ENCODE measurements around the gene PPP2R5A. TPM values are rescaled to one million over a fixed set of nuclear protein-coding genes. Genes with fewer than 3 reads are reported as not detected.

PPP2R5A gene
- total RNA-seq: 38.9 and 41.7 TPM in 2 replicates

- peak; percentile 97 for DNase-seq (ENCODE audit: low read depth)
Observed at GRCh38 chr1:212284744-212285684, at the start of gene PPP2R5A. Gene PPP2R5A (plus strand): TSS chr1:212285410. CDS start chr1:212286111, 701 bp downstream.

DNA sequence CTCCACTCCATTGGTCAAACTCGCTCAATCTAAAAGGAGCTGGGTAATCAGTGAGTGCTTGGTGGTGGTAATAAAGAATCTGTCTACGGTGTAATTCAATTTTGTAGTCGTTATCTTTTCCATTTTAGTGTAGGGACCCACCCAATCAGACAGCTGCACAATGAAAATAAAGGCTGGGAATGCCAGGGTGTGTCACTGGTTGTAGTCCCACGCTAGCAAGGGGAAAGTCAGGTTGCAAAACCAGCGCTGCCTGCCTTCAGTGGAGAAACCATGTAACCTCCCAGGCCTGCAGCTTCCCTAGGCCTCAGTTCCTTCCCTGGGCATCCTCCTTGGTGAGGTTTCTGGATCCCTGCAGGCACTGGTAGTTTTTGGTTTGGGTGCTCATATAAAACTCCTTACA lies 49.4 kb upstream of the PPP2R5A start:
- DNase-seq (ENCODE audit: low read depth): no peak

- no peak for DNase-seq (ENCODE audit: low read depth)
Observed at GRCh38 chr1:212236664-212237220, 48.5 kb upstream of the PPP2R5A start.

- DNase-seq (ENCODE audit: low read depth): peak; percentile 96
Observed at GRCh38 chr1:212237651-212238050, 47.6 kb upstream of the PPP2R5A start.

- DNase-seq (ENCODE audit: low read depth): no peak
Observed at GRCh38 chr1:212238552-212238951, 46.7 kb upstream of the PPP2R5A start.

- DNase-seq (ENCODE audit: low read depth): no peak
Observed at GRCh38 chr1:212241501-212241900, 43.7 kb upstream of the PPP2R5A start.

DNA sequence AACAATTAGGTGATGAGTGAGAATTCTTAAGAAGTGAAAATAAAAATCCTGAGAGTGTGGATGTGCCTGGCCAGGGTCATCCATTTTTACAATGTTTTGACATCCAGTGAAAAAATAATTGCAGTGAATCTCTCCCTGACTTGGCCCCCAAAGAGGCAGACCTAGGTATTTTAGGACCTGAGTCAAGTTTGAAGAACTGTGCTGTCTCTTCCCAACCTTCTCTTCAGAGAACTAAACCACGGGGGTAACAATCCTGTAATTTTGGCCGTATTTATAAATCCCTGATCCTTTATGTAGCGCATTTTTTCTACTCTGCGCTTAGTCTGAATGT lies 43.3 kb upstream of the PPP2R5A start:
- no peak for DNase-seq (ENCODE audit: low read depth)

- no peak for DNase-seq (ENCODE audit: low read depth)
Observed at GRCh38 chr1:212242288-212242984, 42.8 kb upstream of the PPP2R5A start.

GRCh38 chr1:212242985-212243308 lies 42.3 kb upstream of the PPP2R5A start:
- no peak for DNase-seq (ENCODE audit: low read depth)

DNA sequence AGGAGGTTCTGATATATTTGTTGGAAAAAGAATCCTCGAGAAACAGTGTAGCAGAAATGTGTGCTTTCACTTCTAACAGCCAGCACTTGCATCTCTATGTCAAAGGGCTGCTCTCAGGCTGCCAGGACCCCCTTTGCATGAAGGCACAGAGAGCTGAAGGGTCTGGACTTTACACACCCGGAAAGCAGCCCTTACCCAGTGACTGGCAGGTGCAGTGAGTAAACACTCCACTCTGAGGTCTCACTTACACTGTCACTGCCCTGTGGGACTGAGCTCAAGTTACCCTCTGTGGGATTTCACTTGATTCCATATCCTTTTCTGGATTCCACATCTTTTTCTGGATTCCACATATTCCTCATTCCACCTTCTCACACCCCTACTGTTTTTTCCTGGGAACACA lies 40.8 kb upstream of the PPP2R5A start:
- no peak for DNase-seq (ENCODE audit: low read depth)

- DNase-seq (ENCODE audit: low read depth): peak; percentile 77
Observed at GRCh38 chr1:212247179-212247721, 38.0 kb upstream of the PPP2R5A start.

DNA sequence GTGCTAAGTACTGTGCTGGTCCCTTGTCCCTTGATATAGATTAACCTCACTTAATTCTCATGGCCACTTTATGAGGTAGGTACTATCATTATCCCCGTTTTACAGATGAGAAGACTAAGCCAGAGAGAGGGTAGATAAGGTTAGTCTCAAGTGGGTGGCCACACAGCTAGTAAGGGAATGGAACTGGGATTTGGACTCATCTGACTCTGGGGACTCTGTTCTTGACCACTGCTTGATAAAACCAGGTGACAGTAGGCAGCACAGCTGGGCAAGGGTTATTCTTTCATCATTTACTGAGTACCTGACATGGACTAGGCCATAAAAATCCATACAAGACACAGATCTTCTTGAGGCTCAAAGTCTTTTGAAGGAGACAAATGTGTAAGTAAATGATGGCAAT lies 37.2 kb upstream of the PPP2R5A start:
- no peak for DNase-seq (ENCODE audit: low read depth)

- peak; percentile 80 for DNase-seq (ENCODE audit: low read depth)
Observed at GRCh38 chr1:212254853-212255363, 30.3 kb upstream of the PPP2R5A start.

- DNase-seq (ENCODE audit: low read depth): peak; percentile 67
Observed at GRCh38 chr1:212255705-212256307, 29.4 kb upstream of the PPP2R5A start.

GRCh38 chr1:212256369-212256768 lies 28.8 kb upstream of the PPP2R5A start:
- DNase-seq (ENCODE audit: low read depth): no peak

DNA sequence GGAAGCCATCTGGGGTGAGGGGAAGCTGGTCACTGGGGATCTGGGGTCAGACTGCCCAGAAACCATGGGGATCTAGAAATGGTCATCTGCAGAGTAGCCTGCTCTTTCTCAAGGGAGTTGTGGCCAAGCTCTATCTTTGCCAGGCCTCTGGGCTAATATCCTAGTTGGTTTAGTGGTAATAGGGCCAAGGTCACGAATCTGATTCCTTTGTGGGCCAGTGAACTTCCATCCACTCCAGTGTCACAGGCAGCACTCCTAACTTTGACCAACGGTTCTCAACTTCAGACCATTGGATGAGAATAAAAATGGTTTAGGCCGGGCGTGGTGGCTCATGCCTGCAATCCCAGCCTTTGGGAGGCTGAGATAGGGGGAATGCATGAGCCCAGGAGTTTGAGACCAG lies 28.1 kb upstream of the PPP2R5A start:
- no peak for DNase-seq (ENCODE audit: low read depth)

- DNase-seq (ENCODE audit: low read depth): no peak
Observed at GRCh38 chr1:212259693-212260480, 25.3 kb upstream of the PPP2R5A start.

DNA sequence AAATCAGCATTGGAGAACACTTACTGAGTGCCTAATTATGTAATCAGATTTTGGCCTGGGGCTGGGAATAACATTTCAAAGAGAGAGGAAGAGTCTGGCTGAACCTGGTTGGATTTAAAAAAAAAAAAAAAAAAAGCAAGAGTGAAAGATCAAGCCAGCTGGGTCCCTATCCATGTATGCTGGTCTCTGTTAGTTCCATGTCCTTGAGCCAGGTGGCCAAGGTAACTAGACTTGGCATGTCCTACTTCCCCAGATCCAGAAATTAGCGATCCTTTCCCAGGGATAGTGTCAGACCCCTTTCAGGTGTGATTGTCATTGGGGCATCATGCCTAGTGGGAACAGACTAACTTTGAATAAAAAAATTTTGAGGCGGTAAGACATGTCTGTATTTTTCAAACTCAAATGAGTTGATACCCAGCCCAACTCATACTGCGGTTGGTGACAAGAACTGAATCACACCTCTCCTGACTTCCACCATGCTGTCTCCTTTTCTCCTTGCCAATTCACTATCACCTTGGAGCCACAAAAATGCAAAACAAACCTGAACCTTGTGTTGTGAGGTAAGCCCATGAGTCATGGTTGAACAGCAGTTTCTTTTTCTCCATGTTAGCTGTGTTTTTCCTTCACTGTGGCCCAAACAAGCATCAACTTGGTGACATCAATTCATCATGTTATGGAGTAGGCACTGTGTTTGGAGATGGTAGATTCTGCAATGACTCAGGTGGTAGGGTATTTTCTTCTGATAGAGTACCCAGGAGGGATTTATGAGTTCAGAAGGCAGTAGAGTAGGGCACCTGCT lies 24.5 kb upstream of the PPP2R5A start:
- DNase-seq (ENCODE audit: low read depth): peak; percentile 97

- no peak for DNase-seq (ENCODE audit: low read depth)
Observed at GRCh38 chr1:212261361-212261929, 23.8 kb upstream of the PPP2R5A start.

DNA sequence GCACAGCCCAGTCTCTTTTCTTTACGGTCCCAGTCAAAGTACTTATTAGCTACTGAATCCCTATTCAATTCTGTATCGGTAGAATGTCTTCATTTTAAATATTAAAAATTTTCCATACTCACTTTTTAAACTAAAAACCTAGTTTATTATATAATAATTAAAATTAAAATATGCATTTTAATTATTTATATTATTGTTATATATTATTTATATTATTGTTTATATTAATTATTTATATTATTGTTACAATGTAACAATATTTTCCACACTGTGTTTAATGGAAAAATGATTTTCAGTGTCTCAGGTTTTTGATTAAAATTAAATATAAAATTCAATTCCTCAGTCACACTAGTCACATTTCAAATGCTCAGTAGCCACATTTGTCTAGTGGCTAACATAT lies 18.2 kb upstream of the PPP2R5A start:
- no peak for DNase-seq (ENCODE audit: low read depth)
